GM19468 (cell line): Measurements from ENCODE around the gene MLLT3.
"Not testable (repeated sequence)": the region's sequence is repeated elsewhere in the genome, so short reads cannot be mapped to it uniquely, and the experiment has no call there.

Experiments used
- ATAC-seq: cut with Tn5 transposase; IDR thresholded peaks from one replicate; pipeline ENCODE4 v1.9.1; 2021; ENCODE audit warnings: mild to moderate bottlenecking, moderate library complexity, moderate number of reproducible peaks; ENCODE audit not compliant: unreplicated experiment; ENCODE audit errors: extremely low read depth

MLLT3 gene

DNA sequence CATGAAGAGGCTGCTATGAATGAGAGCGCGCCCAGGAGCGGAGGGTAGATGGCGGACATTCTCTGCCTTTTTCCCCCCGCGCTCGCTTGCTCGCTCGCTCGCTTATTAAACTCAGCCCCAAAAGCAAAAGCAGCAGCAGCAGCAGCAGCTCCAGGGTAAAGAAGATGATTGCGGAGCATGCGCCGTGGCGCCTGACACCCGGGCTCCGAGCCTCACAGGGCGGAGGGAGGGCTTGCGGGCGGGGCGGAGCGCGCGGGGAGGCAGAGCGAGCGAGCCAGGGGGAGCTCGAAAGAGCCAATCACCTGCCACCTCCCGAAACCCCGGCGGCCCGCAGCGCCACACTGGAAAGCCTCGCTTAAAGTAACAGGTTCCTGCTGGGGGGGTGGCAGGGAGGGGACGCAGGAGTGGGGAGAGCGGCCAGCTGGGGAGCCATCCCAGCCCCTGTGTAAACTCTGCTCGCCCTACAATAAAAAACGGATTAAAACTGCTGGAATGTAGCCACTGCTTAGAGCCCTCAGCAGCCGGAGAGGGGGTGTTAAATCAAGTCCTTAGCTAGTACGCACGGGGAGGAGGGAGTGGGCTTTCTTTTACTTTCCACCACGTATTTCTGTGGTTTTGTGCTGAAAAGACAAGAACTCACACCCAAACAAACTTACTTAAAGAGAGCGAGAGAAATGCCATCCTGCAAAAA lies at the start of gene MLLT3:
TSS of gene MLLT3 (minus strand) at position 170 of the 691 bp plus-strand sequence.
- peak; percentile 61 for ATAC-seq

DNA sequence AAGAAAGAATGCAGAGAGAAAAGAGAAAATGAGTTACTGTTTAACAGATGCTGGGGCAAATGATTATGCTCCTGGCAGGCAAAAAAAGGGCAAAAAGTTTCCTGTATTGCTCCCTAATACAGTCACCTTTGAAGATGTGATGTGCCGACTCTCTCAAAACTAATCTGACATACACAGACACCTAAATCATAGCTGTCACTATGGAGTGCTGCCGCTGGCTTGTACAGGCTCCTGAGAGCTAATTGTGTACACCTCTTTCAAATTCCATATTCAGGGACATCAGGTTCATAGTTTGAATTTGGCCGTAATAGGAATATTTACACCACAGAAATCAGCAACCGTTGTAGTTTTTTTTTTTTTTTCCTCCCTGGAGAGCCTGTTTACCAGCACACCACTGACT lies 49.3 kb upstream of the MLLT3 start:
- no peak for ATAC-seq

DNA sequence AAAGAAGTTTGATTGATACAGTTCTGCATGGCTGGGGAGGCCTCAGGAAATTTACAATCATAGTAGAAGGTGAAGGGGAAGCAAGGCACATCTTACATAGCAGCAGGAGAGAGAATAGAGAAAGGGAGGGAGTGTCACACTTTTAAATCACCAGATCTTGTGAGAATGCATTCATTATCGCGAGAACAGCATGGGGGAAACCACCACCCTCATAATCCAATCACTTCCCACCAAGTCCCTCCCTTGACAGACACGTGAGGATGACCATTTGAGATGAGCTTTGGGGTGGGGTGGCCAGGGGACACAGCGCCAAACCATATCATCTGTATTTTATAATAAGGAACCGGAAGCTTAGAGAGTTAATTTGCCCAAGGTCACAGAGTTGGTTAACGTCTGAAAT lies 48.1 kb upstream of the MLLT3 start:
- no peak for ATAC-seq

DNA sequence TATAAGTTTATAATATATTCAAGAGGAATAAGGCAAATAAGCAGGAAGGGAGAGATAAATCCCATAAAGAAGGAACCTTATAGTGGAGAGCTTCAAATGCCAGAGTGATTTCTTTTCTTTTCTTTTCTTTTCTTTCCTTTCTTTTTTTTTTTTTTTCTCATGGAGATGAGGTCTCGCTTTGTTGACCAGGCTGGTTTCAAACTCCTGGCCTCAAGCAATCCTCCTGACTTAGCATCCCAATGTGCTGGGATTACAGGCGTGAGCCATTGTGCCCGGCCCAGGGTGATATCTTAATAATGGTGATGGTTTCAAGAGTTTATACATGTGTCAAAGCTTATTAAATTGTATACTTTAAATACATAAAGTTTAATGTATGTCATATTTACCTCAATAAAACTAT lies 42.2 kb upstream of the MLLT3 start:
- no peak for ATAC-seq

DNA sequence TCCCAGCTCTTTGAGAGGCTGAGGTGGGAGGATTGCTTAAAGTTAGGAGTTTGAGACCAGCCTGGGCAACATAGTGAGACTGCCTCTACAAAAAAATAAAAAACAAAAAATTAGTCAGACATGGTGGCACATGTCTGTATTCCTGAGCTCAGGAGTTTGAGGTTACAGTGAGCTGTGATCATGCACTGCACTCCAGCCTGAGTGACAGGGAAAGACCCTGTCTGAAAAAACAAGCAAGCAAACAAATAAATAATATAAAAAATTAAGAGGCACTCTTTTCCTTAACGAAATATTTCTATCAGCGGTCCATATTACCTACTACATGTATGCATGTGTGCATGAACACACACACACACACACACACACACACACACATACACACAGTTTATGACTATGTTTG lies 40.8 kb upstream of the MLLT3 start:
- no peak for ATAC-seq

DNA sequence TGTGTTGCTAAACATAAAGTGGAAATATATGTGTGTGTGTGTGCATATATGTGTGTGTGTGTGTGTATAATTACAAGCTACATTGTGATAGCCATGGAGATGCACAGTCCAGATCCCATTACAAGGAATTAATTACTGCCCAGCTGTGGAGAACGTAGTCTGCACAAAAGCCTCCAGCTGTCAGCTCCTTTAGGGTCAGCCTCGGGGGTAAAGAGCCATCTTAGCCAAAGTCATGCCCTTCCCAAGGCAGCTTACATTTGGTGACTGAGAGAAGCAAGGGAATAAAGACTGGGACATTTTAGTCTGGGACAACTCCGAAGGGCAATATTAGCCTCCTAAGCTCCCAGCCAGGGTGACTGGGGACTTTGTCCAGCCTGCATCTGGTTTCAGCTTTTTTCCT lies 39.9 kb upstream of the MLLT3 start:
- no peak for ATAC-seq

DNA sequence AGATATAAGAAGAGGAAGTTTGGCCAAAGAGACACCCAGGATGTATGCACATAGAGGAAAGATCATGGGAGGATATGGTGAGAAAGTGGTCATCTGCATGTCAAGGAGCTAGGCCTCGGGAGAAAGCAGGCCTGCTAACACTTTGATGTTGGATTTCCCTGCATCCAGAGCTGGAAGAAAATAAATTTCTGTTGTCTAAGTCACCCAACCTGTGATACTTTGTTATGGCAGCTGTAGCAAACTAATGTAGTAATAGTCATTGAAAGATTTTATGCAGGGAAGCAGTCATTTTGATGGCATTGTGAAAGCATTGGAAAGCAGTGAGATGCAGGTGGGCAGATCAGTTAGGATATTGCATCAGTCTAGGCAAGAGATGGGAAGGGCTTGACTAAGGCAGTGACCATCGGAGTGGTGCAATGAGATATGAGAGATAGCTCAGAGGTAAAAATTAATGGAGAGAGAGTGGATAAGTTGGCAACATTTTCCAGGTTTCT lies 37.2 kb upstream of the MLLT3 start:
- no peak for ATAC-seq

DNA sequence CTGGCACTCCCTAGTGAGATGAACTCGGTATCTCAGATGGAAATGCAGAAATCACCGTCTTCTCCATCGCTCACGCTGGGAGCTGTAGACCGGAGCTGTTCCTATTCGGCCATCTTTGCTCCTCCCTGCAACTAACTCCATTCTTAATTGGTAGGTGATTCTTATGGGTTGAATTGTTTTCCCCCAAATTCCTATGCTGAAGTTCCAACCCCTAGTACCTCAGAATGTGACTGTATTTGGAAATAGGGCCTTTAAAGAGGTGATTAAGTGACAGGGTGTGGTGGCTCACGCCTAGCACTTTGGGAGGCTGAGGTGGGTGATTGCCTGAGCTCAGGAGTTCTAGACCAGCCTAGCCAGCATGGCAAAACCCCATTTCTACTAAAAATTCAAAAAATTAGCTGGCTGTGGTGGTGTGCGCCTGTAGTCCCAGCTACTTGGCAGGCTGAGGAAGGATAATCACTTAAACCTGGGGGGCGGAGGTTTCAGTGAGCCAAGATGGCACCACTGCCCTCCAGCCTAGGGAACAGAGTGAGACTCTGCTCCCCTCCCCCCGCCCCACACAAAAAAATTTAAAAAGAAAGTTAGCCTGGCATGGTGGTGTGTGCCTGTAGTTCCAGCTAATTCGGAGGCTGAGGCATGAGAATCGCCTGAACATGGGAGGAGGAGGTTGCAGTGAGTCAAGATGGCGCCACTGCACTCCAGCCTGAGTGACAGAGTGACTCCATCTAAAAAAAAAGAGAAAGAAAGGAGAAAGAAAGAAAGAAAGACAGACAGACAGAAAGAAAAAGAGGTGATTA lies 36.6 kb upstream of the MLLT3 start:
- no peak for ATAC-seq

DNA sequence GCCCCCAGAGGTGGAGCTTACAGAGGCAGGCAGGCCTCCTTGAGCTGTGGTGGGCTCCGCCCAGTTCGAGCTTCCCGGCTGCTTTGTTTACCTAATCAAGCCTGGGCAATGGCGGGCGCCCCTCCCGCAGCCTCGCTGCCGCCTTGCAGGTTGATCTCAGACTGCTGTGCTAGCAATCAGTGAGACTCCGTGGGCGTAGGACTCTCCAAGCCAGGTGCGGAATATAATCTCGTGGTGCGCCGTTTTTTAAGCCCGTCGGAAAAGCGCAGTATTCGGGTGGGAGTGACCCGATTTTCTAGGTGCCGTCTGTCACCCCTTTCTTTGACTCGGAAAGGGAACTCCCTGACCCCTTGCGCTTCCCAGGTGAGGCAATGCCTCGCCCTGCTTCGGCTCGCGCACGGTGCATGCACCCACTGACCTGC lies 36.0 kb upstream of the MLLT3 start:
- ATAC-seq, result not testable (repeated sequence)

DNA sequence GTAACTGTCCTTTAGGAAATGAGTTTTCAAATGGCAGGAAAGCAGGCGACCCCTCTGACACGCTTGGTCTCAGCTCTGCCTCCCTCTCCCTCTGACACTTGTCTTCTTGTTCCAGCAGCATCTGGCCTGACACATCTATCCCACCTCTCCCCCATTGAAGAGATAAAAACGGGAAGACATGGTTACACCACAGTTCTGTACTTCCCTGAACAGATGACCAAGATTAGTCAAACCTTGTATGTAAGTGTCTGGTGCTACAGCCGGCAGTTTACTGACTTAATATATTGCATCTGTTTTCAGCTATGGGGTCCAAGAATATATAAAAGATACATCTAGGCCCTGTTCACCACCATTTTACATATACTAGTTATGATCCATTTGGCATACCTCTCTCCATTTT lies 29.6 kb upstream of the MLLT3 start:
- ATAC-seq, result no peak

DNA sequence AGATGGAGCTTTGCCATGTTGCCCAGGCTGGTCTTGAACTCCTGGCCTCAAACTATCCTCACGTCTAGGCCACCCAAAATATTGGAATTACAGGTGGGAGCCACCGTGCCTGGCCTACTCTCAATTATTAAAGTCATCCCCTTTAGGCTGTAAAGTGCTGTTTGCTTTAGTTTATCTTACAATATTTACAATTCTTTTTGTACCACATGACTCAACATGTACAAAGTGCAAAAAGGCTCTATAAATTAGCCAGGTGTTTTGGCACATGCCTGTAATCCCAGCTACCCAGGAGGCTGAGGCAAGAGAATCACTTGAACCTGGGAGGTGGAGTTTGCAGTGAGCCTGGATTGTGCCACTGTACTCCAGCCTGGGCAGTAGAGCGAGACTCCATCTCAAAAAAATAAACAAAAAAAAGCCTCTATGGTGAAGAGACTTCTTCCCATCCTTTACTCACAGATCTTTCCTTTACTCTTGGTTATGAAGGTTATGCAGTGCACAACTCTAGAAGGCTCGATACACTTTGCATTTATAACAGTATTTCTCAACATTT lies 28.5 kb upstream of the MLLT3 start:
- no peak for ATAC-seq

DNA sequence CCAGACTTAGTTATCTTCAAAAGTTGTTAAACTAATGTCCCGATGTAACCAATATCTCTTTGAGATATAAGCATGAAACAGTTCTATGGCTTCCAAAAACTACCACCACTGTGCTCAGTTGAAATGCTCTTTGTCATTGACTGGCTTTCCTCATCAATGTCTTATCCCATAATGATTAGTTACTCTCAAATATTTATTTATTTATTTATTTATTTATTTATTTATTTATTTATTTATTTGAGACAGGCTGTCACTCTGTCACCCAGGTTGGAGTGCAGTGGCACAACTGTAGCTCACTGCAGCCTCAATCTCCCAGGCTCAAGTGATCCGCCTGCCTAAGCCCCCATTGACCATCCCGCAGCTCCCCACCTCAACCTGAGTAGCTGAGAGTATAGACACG lies 28.0 kb upstream of the MLLT3 start:
- ATAC-seq, result no peak

DNA sequence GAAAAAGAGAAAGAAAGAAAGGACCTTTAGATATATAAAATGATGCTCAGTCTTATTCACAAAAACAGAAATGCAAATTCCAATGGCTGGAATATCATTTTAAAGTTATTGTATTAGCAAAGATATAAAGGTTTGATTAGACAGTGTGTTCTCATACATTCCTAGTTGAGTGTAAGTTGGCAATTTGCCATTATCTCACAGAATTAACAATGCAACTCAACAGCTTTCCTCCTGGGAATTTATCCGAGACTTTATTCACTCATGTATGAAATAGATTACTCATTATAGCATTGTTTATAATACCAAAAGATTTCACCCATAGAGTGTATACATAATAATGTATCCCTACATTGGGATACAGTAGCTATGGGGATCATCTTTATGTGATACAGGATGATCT lies 27.1 kb upstream of the MLLT3 start:
- ATAC-seq, result no peak

DNA sequence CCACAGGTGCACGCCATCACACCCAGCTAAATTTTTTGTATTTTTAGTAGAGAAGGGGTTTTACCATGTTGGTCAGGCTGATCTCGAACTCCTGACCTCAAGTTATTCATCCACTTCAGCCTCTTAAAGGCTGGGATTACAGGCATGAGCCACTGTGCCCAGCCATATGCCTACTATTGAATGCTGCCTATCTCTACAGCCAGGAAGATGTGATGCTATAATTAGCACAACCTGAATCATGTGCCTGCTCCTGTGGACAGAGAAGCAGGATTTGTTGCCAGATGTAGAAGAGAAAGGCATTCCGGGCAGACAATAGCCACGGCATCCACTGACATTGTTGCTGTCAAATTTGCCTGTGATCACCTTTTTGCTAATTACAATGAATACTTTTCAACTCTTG lies 24.4 kb upstream of the MLLT3 start:
- ATAC-seq, result no peak

DNA sequence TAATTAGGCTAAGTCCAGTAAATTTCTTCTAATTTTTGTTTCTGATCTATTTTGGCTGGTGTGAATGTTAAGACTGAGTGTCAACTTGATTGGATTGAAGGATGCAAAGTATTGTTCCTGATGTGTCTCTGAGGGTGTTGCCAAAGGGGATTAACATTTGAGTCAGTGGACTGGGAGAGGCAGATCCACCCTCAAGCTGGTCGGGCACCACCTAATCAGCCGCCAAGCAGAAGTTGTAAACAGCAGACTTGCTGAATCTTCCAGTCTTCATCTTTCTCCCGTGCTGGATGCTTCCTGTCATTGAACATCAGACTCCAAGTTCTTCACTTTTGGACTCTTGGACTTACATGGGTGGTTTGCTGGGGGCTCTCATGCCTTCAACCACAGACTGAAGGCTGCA lies 21.4 kb upstream of the MLLT3 start:
- no peak for ATAC-seq

DNA sequence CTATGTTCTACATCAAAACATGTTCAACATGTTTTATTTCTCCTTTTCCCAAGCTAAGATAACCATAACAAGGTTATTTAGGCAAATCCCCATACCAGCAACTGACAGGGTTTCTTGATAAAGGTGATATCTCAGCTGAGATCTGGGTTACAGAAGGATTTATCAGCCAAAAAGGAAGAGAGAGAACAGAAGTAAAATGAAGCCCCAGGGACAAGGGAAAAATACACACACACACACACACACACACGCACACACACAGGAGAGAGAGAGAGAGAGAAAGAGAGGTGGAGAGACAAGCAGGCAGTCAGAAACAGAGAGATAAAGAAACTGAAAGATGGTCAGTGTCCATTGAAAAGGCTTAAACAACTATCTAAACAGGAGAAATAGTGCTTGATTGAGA lies 19.7 kb upstream of the MLLT3 start:
- ATAC-seq, result no peak

DNA sequence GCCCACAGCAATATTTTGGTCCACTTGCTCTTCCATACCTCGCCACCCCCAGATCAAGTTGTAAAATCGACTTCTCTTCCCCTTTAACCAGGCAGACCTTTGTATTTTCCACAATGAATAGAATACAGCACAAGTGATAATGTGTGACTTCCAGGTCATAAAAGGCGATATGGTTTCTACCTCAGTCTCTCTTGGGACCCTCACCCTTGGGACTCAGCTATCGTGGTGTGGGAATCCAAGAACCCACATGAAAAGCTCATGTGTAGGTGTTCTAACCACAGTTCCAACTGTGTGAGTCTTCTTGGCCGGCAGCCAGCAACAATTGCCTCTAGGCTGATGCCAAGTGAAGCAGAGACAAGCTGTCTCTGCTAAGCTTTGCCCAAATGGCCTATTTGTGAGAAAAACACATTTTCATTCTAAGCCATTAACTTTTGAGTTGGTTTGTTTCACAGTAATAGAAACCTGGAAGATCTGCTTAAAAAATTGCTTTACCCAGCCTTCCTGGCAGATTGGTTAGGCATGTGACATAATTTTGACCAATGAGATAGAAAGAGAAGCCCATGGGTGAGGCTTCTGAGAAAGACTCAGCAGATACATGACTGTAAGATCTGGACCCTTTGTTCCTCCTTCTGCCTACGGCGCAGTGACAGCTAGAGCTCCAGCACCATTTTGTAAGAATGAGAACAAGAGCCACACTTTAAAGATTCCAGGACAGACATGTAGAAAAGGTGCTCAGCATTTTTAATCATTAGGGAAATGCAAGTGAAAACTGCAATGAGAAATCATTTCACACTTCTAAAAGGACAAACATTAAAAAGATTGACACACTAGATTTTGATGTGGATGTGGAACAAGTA lies 18.3 kb upstream of the MLLT3 start:
- peak; percentile 82 for ATAC-seq

DNA sequence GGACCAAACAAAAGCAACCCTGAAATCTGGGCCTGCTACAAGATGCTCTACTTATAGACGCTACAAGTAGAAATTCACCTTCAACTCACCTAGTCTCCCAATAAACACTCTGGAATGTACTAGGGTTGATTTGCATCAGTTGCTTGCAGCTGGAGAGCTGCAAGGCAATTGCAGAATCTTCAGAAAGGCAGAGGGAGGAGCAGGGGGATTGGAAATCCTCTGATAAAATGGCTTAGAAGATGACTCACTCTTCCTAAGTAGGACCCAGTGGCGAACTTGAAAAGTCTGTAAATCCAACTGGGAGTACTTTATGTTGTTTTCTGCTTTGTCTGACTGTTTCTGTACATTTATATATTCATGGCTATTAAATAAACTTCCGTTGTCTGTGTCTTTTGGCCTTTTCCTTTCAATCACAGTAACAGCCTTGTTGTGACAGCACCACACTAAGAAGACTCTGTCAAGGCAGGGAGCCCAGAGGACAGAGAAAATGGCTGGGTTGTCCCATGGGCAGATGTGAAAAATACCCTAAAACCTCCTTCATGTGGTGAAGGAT lies 14.7 kb upstream of the MLLT3 start:
- ATAC-seq, result no peak

DNA sequence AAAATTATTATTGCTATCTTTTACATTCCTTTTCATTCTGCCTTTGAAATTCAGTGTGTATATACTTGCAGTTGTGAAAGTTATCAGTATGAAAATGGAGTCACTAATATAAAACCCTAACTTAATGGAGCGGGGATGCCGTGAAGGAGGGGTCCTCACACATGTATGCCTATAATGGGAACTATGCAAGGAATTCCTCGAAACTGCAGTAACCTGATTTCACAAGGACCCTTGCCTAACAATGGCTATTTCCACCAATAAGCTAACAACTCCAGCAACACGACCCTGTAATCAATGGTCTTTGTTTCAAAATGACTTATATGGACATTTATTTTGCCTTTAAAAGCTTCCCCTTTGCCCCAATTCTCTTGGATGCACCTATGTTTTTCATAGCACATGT lies 12.6 kb upstream of the MLLT3 start:
- no peak for ATAC-seq

DNA sequence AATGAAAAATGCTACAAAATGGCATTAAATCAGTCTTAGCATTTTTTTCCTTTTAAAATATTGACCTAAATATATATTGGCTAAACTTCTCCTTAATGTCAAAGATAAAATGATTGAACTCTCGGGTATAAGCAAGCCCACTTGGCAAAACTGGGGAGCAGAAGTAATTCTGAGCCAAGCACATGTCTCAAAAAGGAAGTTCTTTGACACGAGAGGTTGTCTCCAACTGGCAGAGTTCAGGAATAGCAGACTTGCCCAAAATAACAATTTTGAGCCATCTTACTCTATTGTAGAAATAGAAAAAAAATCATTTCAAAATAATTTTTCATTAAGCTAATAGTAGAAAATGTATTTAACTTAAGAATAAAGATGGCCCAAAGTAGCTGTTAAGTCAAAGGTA lies 10.4 kb upstream of the MLLT3 start:
- no peak for ATAC-seq
